A673 (cell line): Measurements from ENCODE around the gene FBXL7. TPM values are rescaled to one million over a fixed set of nuclear protein-coding genes. Genes with fewer than 3 reads are reported as not detected.

ENCODE experiments used
- BruUV-seq: library from RNA; stranded (reverse); fragments of 400-500 nt; replicated peaks from 2 replicates; lab custom pipeline; 2021; lab: Mats Ljungman, UMichigan
- CTCF ChIA-PET: fragments of 300-600 bp; sonication (Branson Sonifier 250); formaldehyde crosslinking; loops from one replicate; lab custom pipeline; 2022; ENCODE audit warnings: antibody characterized with exemption; lab: Charles Lee
- POLR2A ChIA-PET: fragments of 300-600 bp; sonication (Branson Sonifier 250); formaldehyde crosslinking; loops from one replicate; lab custom pipeline; 2022; ENCODE audit warnings: antibody characterized with exemption; ENCODE audit not compliant: low non-redundant PET; lab: Charles Lee
- DNase-seq: peaks from one replicate; pipeline ENCODE4 v3.0.0-alpha.2; 2015; ENCODE audit warnings: low spot score
- H3K27ac ChIP-seq: fragments of 200-600 bp; sonication (generic); 2 replicates; pipeline ENCODE4 v1.5.1; 2016; ENCODE audit warnings: mixed run types, low read depth, mild to moderate bottlenecking, mixed read lengths, antibody characterized with exemption, low read length; ENCODE audit not compliant: poor library complexity, severe bottlenecking
- H3K27me3 ChIP-seq: fragments of 200-600 bp; sonication (generic); replicated peaks from 2 replicates; pipeline ENCODE4 v1.6.1; 2017; ENCODE audit warnings: mixed run types, low read depth, mild to moderate bottlenecking, mixed read lengths, antibody characterized with exemption, low read length; ENCODE audit not compliant: insufficient read depth, poor library complexity
- H3K36me3 ChIP-seq: fragments of 200-600 bp; sonication (generic); 2 replicates; pipeline ENCODE4 v1.6.1; 2016; ENCODE audit warnings: mixed run types, mild to moderate bottlenecking, mixed read lengths, antibody characterized with exemption, low read length; ENCODE audit not compliant: insufficient read depth, poor library complexity, severe bottlenecking
- H3K4me1 ChIP-seq: fragments of 200-600 bp; sonication (generic); 2 replicates; pipeline ENCODE4 v1.6.1; 2017; ENCODE audit warnings: mixed run types, mild to moderate bottlenecking, mixed read lengths, antibody characterized with exemption, low read length; ENCODE audit not compliant: insufficient read depth, poor library complexity, severe bottlenecking
- H3K4me3 ChIP-seq: fragments of 200-600 bp; sonication (generic); 2 replicates; pipeline ENCODE4 v1.5.1; 2016; ENCODE audit warnings: low read depth, mixed run types, mild to moderate bottlenecking, mixed read lengths, low read length; ENCODE audit not compliant: poor library complexity, severe bottlenecking
- H3K9me3 ChIP-seq: fragments of 200-600 bp; sonication (generic); 2 replicates; pipeline ENCODE4 v1.6.1; 2016; ENCODE audit warnings: mixed run types, low read depth, mild to moderate bottlenecking, mixed read lengths, antibody characterized with exemption, low read length; ENCODE audit not compliant: poor library complexity, severe bottlenecking
- EZH2 ChIP-seq: fragments of 200-600 bp; sonication (generic); IDR thresholded peaks from 2 replicates; pipeline ENCODE4 v1.6.1; 2017; ENCODE audit warnings: borderline replicate concordance, low read depth, mild to moderate bottlenecking, mixed read lengths, antibody characterized with exemption, low read length; ENCODE audit not compliant: poor library complexity, severe bottlenecking
- intact Hi-C: fragments of 100-400 bp; cut with micrococcal nuclease; formaldehyde crosslinking; loops from one replicate; pipeline ENCODE4 v1.10.0; 2022; ENCODE audit not compliant: unreplicated experiment
- total RNA-seq: library from RNA; stranded (reverse); gene quantifications from 2 replicates; pipeline ENCODE4 v1.2.3, GENCODE V29; 2021
- TF ChIP-seq, protein P1 (sequence below): fragments of 300-800, 200-600 bp; sonication (generic); conservative IDR thresholded peaks from 2 replicates; pipeline ENCODE4 v1.5.1; 2017; ENCODE audit warnings: low read depth, mild to moderate bottlenecking, antibody characterized with exemption, low read length, moderate library complexity, mixed read lengths

Gene FBXL7
- total RNA-seq, 1 experiment from 2014 or later, result 5.9 TPM

DNA sequence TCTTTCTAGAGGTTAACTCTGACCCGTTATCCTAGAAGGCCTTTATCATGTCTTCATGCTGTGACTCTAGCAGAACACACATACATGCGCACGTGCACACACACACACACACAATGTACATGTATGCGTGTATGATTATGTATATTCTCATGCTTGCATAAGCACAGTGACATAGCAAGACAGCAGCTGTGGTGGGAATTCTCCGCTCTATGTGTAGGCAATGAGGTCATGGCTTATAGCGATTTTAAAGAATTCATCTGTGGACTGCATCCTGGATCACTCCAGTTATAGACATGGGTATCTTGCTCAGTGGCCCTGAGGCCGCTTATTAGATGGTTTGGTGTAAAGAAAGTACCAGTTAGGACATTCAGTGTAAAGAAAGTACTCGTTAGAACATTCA is 106.2 kb downstream of the FBXL7 start:
- BruUV-seq, result no TSS peak

DNA sequence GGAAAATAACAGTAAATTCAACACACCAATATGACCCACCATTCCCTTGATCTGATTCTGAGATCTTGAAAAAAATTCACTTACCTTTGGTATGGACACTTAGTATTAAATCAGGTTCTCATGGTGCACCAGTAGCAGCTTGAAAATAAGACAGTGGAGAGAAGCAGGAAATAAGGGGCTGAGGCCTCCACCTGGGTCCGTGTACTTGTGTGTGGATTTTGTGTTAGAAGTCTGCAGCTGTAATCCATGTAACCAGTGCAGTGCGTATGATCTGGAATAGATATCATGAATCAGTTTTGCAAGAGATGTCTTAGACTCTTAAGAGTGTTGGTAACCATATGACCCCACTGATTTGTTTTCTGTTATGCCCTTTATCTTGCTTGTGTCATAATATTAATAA is 107.1 kb downstream of the FBXL7 start:
- no peak overlapping the region for H3K4me3 ChIP-seq
- H3K4me1 ChIP-seq, result no peaks in the 10 kb centered on the region
- no peak for DNase-seq
- H3K27ac ChIP-seq, result no peak overlapping the region
- no peak for TF ChIP-seq EZH2
- TF ChIP-seq, protein P1, sequence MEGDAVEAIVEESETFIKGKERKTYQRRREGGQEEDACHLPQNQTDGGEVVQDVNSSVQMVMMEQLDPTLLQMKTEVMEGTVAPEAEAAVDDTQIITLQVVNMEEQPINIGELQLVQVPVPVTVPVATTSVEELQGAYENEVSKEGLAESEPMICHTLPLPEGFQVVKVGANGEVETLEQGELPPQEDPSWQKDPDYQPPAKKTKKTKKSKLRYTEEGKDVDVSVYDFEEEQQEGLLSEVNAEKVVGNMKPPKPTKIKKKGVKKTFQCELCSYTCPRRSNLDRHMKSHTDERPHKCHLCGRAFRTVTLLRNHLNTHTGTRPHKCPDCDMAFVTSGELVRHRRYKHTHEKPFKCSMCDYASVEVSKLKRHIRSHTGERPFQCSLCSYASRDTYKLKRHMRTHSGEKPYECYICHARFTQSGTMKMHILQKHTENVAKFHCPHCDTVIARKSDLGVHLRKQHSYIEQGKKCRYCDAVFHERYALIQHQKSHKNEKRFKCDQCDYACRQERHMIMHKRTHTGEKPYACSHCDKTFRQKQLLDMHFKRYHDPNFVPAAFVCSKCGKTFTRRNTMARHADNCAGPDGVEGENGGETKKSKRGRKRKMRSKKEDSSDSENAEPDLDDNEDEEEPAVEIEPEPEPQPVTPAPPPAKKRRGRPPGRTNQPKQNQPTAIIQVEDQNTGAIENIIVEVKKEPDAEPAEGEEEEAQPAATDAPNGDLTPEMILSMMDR, result no peak
- H3K36me3 ChIP-seq, result no peaks in the 10 kb centered on the region
- H3K9me3 ChIP-seq, result peaks cover 10% of the 10 kb centered on the region
- no TSS peak for BruUV-seq
- POLR2A ChIA-PET, result no interaction called here
- no peaks in the 10 kb centered on the region for H3K27me3 ChIP-seq
- intact Hi-C loops, result no loop called here
- CTCF ChIA-PET, result no interaction called here

More for the DNA sequence above, 106.2 kb downstream of the FBXL7 start:
- no peak overlapping the region for H3K4me3 ChIP-seq
- POLR2A ChIA-PET, result no interaction called here
- CTCF ChIA-PET, result no interaction called here
- no peaks in the 10 kb centered on the region for H3K4me1 ChIP-seq
- H3K9me3 ChIP-seq, result peaks cover 10% of the 10 kb centered on the region
- H3K36me3 ChIP-seq, result no peaks in the 10 kb centered on the region
- no peak overlapping the region for H3K27ac ChIP-seq
- intact Hi-C loops, result no loop called here
- H3K27me3 ChIP-seq, result no peaks in the 10 kb centered on the region
- no peak for DNase-seq
- no peak for TF ChIP-seq EZH2
- TF ChIP-seq, protein P1, result no peak

DNA sequence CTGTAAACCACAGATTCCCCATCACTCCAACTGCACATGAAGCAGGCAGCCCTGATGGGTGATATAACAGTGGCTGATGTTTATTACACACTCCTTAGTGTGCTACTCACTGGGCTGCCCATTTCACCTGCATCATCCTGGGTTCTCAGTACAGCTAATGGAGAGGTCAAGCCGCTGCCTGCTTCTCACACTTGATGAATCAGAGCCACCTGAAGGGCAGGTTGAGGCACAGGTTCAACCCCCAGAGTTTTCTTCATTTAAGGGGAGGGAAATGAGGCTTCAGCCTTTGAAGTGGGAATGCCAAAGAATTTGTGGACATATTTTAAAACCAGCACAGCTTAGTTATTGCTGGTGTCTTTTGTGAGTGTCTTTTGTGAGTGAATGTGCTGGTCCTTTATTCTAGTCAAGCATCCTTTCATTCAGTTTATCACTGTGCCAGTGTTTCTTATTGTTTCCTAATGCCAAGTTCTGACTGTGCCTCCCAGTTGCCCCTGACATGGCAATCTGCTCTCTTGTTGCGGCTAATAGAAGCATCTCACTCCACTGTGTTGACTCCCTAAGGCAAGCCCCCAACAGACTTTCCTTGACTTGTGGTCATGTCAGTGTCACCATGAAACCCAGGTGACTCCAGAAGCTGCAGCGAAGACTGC is 109.2 kb downstream of the FBXL7 start:
- Histone ChIP-seq H3K27ac (no peak overlapping the region), H3K27me3 (no peaks in the 10 kb centered on the region), H3K4me1 (no peaks in the 10 kb centered on the region), H3K9me3 (peaks cover 10% of the 10 kb centered on the region), H3K36me3 (no peaks in the 10 kb centered on the region), H3K4me3 (no peak overlapping the region)
- no TSS peak for BruUV-seq
- no peak for DNase-seq
- ChIA-PET CTCF (no interaction called here), POLR2A (no interaction called here)
- TF ChIP-seq EZH2, result no peak
- TF ChIP-seq, protein P1, result no peak
- intact Hi-C loops, result no loop called here
